Epidermal melanocyte (primary cell): ENCODE measurements around the gene AASDH.
A peak's percentile ranks its signal among the peaks of the same experiment; 100 is the strongest.
"Not testable (repeated sequence)": the region's sequence is repeated elsewhere in the genome, so short reads cannot be mapped to it uniquely, and the experiment has no call there.

Source experiments
- DNase-seq: peaks from one replicate; pipeline ENCODE4 v3.0.0; 2011; ENCODE audit warnings: low spot score; ENCODE audit not compliant: insufficient read length

AASDH gene

DNA sequence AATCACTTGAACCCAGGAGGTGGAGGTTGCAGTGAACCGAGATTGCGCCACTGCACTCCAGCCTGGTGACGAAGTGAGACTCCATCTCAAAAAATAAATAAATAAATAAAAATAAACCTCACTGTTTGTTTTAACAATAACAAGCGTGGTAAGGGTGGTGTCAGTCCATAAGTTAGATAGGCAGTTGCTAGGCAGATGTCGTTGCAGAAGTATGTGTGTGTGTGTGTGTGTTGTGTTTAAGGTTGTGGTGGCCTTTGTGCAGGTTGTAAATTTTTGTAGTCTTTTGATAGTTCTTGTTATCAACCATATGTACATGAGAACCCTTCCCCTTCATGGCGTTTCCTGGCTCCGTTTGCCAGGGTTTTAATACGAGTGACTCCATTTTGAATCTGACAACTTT is 4.0 kb upstream of the AASDH start:
- no peak for DNase-seq

DNA sequence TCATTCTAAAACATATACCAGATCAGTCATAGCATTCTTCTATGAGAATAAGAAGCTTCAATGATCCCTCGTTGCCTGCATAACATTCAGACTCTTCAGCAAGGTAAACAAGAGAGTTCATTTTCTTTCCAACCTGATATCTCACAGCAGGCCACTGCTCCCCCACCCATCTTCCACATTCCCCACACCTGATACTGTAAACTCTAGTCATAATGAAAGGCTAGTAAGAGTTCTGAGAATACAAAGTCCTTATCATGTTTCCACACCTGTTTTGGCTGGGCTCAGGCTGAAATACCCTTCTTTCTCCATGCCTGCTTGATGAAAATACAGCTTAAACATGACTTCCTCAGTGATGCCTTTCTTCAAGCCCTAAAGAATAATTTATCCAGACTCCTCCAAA is 2.3 kb upstream of the AASDH start:
- DNase-seq = no peak

DNA sequence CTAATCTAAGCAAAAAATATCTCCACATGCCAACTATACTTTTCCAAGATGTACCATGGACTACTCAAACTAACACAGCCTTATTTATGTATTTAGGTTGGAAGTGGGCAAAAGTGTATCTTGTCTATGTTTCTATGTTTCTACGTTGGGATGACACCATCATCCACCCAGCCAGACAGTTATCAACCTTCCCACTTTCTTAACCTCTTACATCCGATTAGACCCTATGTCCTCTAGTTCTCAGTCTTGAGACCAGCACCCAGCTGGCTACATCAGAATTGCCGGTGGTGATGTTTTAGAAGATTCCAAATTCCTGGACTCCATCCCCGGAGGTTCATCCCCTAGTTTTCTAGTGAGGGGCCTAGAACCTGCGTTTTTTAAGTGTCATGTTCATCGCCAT is 1.0 kb upstream of the AASDH start:
- no peak for DNase-seq

DNA sequence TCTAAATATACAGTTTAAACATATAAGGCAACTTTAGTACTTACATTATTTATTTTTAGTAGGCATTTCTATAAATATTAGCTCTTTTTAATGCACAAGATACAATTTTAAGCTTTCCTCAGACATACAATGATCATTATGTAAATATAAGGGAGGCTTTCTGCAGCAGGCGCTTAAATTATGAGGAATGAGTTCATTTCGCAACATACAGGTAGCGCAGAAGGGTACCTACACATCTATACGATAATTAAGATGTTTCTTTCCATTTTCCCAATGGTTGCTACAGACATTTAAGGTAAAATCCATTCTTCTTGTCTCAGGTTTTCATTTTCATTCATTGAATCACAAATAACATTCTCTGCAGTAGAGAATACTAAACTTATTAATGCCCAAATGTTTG is 1.2 kb downstream of the AASDH start:
- DNase-seq = no peak

DNA sequence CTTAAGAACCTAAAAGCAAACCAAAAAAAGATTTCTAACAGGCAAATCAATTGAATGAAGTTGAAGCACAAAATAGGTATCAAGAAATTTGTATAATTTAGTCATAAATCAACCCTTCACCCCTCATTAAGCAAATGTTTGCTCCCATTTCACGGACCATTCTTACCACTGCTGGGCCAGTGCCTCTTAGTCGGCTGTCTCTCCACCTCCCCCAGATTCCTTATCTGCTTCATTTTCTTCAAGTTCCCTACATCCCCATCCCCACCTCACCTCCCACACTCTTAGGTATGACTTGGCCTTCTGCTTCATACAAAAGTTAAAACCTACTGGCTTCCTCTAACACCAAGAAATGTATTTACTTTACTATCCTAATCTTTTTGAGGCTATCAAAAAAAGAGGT is 11.8 kb downstream of the AASDH start:
- no peak for DNase-seq

DNA sequence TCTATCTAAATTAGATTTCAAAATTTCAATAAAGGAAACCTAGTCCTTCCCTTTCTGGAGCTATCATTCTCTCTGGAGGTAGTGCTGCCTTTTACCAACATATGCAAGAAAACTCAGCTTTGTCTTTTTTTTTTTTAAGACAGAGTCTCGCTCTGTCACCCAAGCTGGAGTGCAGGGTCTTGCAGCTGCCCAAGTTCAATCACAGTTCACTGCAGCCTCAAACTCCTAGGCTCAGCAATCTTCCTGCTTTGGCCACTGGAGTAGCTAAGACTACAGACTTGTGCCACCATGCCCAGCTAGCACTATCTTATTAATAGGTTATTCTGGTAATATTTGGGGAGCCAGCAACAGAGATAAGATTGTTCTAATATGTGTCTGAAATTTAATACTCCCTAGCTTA is 12.3 kb downstream of the AASDH start:
- no peak for DNase-seq

DNA sequence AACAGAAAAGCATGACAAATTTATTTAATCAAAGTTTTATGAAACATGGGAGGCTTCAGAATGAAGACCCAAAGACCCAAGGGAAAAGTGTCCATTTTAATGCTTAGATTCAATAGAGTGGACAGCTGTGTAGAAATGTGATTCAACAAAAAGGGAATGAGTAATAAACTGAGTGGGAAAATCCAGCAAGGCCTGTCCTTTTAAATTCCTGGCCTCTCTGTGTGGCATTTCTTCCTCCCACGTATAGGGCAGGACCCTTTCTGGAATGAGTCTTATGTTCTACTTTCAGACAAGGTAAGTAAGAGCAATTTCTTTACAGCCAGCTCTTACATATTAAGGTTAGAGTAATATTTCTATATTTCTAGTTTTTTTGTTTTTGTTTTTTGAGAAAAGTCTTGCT is 14.5 kb downstream of the AASDH start:
- DNase-seq = no peak

DNA sequence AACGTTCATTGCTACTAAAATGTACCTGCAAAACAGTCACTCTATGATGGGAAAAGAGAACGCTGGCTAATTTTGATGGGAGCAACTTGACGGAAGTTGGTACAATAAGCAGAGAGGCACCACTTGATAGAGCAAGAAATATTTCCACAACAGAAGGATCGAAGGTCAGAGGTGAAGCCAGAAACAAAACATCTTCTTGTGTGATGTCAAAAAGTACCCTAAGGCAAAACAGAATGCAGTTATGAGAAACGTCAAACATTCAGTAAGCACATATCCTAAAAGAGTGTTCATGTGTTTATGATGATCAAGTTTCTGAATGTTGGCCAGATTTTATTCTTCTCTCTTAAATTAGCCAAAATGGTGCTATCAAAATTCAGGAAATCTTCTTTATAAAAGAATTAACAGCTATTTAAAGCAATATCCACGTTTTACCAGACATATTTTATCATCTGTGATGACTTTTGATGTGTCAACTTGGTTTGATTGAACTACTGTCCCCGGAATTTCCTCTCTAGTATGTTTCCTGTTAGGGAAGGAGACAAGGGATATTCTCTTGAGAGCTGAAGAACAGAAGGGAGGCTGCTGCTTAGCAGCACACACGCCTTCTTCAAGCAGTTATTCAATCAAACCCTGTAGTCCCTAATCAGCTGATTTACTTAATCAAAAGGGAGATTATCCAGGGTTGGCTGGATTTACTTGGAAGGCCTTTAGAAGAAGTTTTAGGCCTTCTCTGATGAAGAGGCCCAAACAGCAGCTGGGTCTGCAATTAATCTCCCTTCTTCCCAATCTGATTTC is 15.7 kb downstream of the AASDH start:
- DNase-seq = peak; percentile 25

DNA sequence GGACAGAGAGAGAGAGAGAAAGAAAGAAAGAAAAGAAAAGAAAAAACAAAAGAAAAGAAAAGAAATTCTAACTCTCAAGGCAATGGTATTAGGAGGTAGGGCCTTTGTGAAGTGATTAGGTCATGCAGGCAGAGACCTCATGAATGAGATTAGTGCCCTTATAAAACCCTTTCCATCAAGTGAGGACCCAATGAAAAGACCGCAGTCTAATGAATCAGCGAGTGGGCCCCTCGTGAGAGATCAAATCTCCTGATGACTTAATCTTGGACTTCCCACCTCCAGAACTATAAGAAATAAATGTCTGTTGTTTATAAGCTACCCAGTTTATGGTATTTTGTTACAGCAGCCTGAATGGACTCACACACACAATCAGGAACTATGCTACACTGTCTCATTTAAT is 16.9 kb downstream of the AASDH start:
- DNase-seq = no peak

DNA sequence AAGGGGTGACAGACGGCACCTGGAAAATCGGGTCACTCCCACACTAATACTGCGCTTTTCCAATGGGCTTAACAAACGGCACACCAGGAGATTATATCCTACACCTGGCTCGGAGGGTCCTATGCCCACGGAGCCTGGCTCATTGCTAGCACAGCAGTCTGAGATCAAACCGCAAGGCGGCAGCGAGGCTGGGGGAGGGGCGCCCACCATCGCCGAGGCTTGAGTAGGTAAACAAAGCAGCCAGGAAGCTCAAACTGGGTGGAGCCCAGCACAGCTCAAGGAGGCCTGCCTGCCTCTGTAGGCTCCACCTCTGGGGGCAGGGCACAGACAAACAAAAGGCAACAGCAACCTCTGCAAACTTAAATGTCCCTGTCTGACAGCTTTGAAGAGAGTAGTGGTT is 24.3 kb downstream of the AASDH start:
- DNase-seq = not testable (repeated sequence)

DNA sequence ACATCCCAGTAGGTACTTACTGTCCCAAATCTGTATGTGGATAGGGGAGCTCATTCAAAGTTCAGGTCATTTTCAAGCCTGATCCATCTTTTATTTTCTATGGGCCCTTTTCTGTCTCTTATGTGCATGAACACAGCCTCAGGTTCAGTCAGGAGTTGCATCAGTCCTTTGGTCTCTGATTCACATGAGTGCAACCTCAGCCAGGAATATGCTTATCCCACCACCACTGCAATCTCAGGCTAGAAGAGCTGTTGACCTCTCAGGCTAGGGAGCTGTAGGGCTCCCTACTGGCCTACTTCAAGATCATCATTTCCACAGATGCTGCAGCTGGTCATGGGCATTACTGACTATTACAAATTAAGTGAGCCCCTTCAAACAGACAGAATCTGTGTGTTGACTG is 27.2 kb downstream of the AASDH start:
- no peak for DNase-seq

DNA sequence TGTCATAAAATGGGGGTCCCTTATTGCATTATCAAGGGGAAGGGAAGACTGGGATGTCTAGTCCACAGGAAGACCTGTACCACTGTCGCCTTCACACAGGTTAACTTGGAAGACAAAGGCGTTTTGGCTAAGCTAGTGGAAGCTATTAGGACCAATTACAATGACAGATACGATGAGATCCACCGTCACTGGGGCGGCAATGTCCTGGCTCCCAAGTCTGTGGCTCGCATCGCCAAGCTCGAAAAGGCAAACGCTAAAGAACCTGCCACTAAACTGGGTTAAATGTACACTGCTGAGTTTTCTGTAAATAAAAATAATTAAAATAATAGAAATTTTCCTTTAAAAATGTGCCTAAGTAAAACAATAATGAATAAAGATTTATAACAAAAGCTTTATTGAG is 30.6 kb downstream of the AASDH start:
- no peak for DNase-seq

DNA sequence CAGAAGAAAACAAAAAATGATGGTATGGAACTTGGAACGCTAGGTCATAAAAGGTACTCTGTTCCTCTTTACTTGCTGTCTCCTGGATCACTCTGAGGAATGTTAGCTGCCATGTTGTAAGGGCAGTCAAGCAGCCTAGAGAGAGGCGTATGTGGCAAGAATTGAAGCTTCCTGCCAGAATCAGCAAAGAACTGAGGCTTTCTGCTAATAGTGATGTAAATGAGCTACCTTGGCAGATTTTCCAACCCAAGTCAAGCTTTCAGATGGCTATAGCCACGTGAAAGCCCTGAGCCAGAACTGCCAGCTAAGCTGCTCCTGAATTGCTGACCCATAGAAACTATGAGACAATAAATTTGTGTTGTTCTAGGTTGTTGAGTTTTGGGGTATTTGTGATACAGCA is 38.7 kb downstream of the AASDH start:
- no peak for DNase-seq

DNA sequence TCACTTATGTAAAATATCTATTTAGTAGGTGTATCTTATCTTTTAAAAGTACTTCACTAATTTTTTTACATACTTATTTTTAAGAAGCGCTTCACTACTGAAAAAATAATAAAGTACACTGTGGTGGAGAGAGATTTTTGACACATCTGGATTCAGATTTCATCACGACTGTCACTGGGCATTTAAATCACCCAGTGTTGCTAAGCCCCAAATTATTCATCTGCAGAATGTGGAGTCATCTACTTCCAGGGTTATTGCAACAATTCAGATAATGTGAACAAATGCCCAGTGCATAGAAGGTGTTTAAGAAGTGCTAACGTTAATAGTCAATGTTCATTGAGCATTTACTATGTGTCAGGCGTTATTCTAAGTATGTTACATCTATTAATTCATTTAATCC is 41.8 kb downstream of the AASDH start:
- DNase-seq = no peak

DNA sequence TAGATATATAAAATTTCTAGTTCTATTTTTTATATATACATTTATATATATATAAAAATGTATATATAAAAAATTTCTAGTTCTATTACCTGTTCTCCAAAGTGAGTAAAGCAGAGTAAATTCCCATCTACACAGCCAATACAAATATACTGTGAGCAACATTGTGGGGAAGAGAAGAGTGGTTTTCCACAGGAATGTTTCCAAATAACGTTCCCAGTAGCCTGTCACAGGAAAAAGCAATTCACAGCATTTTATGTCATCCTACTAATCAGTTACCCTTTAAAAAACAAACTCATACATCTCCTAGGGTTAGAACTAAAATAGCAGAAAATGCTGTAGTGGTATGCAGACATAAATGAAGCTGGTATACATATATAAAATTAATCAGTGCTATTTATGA is 44.5 kb downstream of the AASDH start:
- no peak for DNase-seq

DNA sequence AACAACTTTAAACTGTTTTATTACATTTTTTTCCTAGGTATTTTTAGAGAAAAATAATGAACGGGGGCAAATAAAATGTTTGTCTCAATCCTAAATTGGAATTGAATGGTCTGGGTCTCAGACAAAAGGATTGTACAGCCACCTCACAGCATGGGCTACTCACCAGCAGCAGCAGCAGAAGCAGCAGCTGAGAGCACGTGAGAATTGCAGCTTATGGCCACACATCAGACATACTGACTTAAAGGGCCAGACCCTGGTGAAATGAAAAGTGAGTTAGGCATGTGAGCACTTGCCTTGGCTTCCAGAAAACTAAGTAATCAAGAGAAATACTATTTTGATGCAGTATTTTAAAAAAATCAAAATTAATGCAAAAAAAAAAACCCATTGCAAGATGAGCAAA is 56.6 kb downstream of the AASDH start:
- no peak for DNase-seq

DNA sequence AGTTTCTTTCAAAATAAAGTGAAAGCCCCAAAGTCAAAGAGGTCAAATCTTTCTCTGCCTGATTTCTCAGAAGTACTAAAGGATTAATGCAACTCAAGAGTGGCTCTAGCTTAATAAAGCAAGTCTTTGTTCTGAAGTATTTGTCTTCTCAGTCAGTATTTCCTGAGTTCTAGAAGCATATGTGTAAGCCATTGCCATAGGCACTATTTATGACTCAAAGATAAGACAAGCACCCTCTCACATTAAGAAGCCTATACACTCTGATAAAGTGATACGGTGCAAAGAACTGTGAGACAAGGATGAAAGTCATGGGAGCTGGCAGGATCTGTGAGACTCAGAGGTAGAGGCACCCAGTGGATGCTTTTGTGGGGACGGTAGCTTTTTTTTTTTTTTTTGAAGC is 60.9 kb downstream of the AASDH start:
- DNase-seq = peak; percentile 82

DNA sequence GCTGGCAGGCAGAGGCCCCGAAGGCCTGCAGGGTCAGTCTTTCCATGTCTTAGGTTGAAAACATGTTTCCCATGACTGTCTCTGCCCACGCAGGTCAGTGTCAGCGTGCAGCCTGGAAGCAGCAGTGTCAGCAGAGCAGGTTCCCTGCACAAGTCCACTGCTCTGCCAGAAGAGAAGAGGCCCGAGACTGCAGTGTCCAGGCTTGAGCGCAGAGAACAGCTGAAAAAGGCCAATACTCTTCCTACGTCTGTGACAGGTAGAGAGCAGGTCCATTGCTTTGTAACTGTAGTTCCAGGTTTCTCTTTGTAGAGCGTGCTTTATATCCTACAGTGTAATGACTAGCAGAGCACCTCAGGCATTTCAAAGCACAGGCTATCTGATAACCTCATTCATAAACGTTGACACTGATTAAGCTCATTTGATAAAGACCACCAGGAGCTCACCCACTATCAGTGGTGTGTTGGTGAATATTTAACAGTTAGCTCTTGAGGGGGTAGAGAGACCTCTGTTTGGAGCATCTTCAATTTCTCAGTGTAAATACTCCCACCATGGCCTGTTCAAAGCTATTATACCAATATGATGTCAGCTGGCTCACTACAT is 63.2 kb downstream of the AASDH start:
- no peak for DNase-seq

DNA sequence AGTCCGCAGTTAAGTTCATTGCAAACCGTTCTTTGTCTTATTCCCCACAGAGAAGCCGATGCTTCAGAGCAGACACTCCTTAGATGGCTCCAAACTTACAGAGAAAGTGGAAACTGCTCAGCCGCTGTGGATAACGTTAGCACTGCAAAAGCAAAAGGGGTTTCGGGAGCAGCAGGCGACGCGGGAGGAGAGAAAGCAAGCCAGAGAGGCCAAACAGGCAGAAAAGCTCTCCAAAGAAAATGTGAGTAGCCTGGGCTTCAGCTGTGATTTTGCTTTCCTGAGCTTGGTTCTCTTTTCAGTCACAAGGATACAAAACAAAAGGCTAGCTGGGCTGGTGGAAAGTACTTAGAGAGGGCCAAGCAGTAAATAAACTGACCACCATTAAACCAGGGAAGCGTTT is 64.0 kb downstream of the AASDH start:
- DNase-seq = no peak

DNA sequence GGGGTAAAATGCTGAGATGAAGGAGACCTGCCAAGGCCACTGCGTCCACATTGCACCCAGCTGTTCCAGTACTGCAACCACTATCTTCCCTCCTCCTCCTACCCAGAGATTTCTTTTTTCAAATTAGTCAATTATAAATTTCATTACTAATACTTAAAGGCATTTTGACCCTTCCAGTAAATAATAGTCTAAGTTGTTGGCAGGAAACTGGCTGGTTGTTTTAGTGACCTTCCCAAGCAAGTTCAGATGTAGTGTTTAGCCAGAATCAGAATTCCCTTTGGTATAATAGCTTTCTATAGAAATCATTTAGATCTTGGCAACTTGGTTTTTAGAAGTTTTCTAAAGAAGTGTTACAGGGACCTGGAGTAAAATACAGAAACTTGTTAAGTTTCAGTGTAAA is 66.0 kb downstream of the AASDH start:
- no peak for DNase-seq

DNA sequence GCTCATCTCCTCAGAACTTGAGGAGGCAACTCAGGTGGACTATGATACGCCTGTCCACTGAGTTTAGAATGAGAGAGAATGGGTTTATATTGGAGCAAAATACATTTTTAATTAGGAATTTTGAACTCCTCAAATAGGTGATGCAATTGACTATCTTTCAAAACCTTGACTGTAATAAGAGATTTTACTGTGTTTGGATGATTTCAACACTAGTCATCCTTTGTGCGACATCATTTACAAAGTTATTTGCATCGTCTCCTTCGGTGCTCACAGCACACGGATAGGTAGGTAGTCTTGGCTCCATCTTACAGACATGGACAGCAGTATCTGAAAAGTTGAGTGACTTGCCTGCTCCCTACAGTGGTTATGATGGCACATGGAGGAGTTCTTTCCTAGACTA is 67.0 kb downstream of the AASDH start:
- no peak for DNase-seq

DNA sequence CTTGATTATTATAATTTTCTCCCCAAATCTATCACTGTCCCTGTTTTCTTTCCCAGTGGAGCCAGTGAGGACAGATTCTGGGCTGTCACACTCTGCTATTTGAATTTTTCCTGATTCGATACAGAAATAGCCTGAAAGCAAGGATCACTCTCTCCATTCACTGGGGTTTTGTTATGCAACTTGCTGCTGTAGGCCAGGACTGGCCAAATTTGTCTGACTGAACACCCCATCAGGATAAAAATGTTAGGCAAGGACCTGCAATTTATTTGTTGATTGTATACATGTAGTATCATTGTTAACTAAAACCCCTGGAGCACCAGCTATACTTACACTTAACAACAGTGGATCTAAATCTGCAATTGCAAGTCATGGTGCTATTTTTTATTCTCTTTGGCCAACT is 68.7 kb downstream of the AASDH start:
- DNase-seq = no peak

DNA sequence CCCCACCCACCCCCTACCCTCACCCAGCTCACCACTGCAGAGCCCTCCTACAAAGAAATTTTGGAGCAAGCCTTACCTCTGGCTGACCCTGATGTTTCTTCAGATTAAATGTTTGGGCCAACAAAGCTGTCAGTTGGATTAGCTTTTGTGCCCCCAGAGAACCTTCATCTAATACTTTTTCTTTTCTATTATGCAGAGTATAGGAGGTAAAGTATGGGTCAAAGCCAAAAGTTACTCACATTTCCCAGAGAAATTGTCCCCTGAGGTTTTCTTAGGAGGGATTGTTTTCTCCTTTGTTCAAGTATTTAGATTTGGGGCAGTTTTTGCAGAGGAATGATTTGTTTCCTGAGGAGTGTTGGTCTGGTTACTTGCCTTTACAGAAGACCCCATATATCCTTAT is 69.5 kb downstream of the AASDH start:
- DNase-seq = no peak
